GM12878 (cell line): ENCODE measurements around the gene PAX5. TPM values are rescaled to one million over a fixed set of nuclear protein-coding genes. Genes with fewer than 3 reads are reported as not detected.

ENCODE experiments used
- ATAC-seq: fragments of 200-7000 bp; cut with Tn5 transposase; 3 replicates; pipeline ENCODE4 v1.9.1; 2020; ENCODE audit warnings: mild to moderate bottlenecking, moderate library complexity
- BruUV-seq: library from RNA; stranded (reverse); fragments of 400-500 nt; replicated peaks from 2 replicates; lab custom pipeline; 2021; lab: Mats Ljungman, UMichigan
- CTCF ChIA-PET: fragments of 300-600 bp; sonication (Branson Sonifier 250); formaldehyde crosslinking; extraction: SDS; loops from one replicate; lab custom pipeline; 2021; ENCODE audit warnings: inconsistent platforms; lab: Yijun Ruan, JAX
- POLR2A ChIA-PET: fragments of 350-600 bp; formaldehyde crosslinking; extraction: SDS; loops from one replicate; lab custom pipeline; 2021; ENCODE audit warnings: inconsistent platforms; lab: Charles Lee
- RAD21 ChIA-PET: fragments of 300-600 bp; sonication (Branson Sonifier 250); formaldehyde crosslinking; loops from one replicate; lab custom pipeline; 2023; ENCODE audit warnings: antibody characterized with exemption; ENCODE audit not compliant: unreplicated experiment; lab: Charles Lee
- SMC1A ChIA-PET: fragments of 300-600 bp; sonication (Branson Sonifier 250); formaldehyde crosslinking; loops from one replicate; lab custom pipeline; 2023; ENCODE audit not compliant: unreplicated experiment, uncharacterized antibody; lab: Charles Lee
- DNase-seq: peaks from one replicate; pipeline ENCODE4 v3.0.0-alpha.2; 2011; ENCODE audit warnings: low read depth, low spot score
- FAIRE-seq: peaks from 3 replicates; lab custom pipeline; 2011; peaks lifted over from hg19 to GRCh38; lab: Jason Lieb, UNC
- H2AFZ ChIP-seq: 2 replicates; pipeline ENCODE4 v1.6.0; 2011; ENCODE audit warnings: low read depth, low read length, control low read depth; ENCODE audit not compliant: control insufficient read depth
- H3K27ac ChIP-seq: 2 replicates; pipeline ENCODE4 v1.5.1; 2011; ENCODE audit warnings: control low read depth; ENCODE audit not compliant: control insufficient read depth, insufficient read depth
- H3K27me3 ChIP-seq, 2 experiments: replicated peaks in 1 of 2; 2 replicates each; pipeline versions ENCODE4 v1.6.0 to v1.6.1; 2011; ENCODE audit warnings: low read length in 1 of 2; ENCODE audit not compliant: control insufficient read depth in 2 of 2, insufficient read depth in 2 of 2
- H3K36me3 ChIP-seq, 2 experiments: 2 replicates each; pipeline ENCODE4 v1.5.1; 2011; ENCODE audit warnings: low read length in 1 of 2; ENCODE audit not compliant: control insufficient read depth in 2 of 2, insufficient read depth in 2 of 2
- H3K4me1 ChIP-seq: 2 replicates; pipeline ENCODE4 v1.6.1; 2011; ENCODE audit warnings: mild to moderate bottlenecking, low read length, moderate library complexity, mixed read lengths; ENCODE audit not compliant: control insufficient read depth, insufficient read depth
- H3K4me2 ChIP-seq: 2 replicates; pipeline ENCODE4 v1.6.0; 2011; ENCODE audit warnings: control low read depth; ENCODE audit not compliant: control insufficient read depth, insufficient read depth
- H3K4me3 ChIP-seq: fragments of 200-600 bp; sonication (generic); 2 replicates; pipeline ENCODE4 v1.5.1; 2016
- H3K79me2 ChIP-seq: 2 replicates; pipeline ENCODE4 v1.6.0; 2011; ENCODE audit warnings: low read length; ENCODE audit not compliant: control insufficient read depth, insufficient read depth
- H3K9ac ChIP-seq: 2 replicates; pipeline ENCODE4 v1.8.0; 2011; ENCODE audit warnings: low read length, control low read depth, mixed read lengths; ENCODE audit not compliant: control insufficient read depth, insufficient read depth
- H3K9me3 ChIP-seq: replicated peaks from 3 replicates; pipeline ENCODE4 v1.5.1; 2011; ENCODE audit warnings: mild to moderate bottlenecking, low read length; ENCODE audit not compliant: control insufficient read depth, insufficient read depth
- H4K20me1 ChIP-seq: 2 replicates; pipeline ENCODE4 v1.6.0; 2011; ENCODE audit not compliant: control insufficient read depth, insufficient read depth
- CBFB ChIP-seq: IDR thresholded peaks from 2 replicates; pipeline ENCODE4 v1.6.1; 2016; ENCODE audit warnings: antibody characterized with exemption, low read depth
- CREB1 ChIP-seq: IDR thresholded peaks from 2 replicates; pipeline ENCODE4 v1.6.1; 2012; ENCODE audit warnings: low read depth, mild to moderate bottlenecking, inconsistent platforms
- EGR1 ChIP-seq, 2 experiments: IDR thresholded peaks; 1 replicate in 1 of 2; 2 replicates in 1 of 2; pipeline ENCODE4 v1.6.1; 2011 to 2012; ENCODE audit warnings: low read depth in 2 of 2, low read length in 2 of 2, borderline replicate concordance in 1 of 2, mild to moderate bottlenecking in 1 of 2, moderate library complexity in 1 of 2
- HDAC6 ChIP-seq: fragments of 200-600 bp; sonication (generic); IDR thresholded peaks from one replicate; pipeline ENCODE4 v1.8.0; 2017; ENCODE audit warnings: antibody characterized with exemption; ENCODE audit not compliant: unreplicated experiment
- NBN ChIP-seq: fragments of 450-650 bp; IDR thresholded peaks from 2 replicates; pipeline ENCODE4 v1.6.1; 2016
- NR2C1 ChIP-seq: fragments of 450-650 bp; IDR thresholded peaks from 2 replicates; pipeline ENCODE4 v1.6.1; 2017; ENCODE audit warnings: antibody characterized with exemption, mild to moderate bottlenecking, moderate library complexity
- RBBP5 ChIP-seq: fragments of 200-600 bp; sonication (generic); conservative IDR thresholded peaks from 2 replicates; pipeline ENCODE4 v1.6.1; 2016
- STAT1 ChIP-seq: fragments of 450-650 bp; conservative IDR thresholded peaks from 2 replicates; pipeline ENCODE4 v1.6.1; 2014; ENCODE audit warnings: antibody characterized with exemption, mild to moderate bottlenecking
- TARDBP ChIP-seq: IDR thresholded peaks from 2 replicates; pipeline ENCODE4 v1.6.1; 2016; ENCODE audit warnings: borderline replicate concordance
- TCF7 ChIP-seq: IDR thresholded peaks from 2 replicates; pipeline ENCODE4 v1.6.1; 2014; ENCODE audit warnings: antibody characterized with exemption, borderline replicate concordance
- ZSCAN29 ChIP-seq: fragments of 450-650 bp; IDR thresholded peaks from 2 replicates; pipeline ENCODE4 v1.6.1; 2017; ENCODE audit warnings: mild to moderate bottlenecking, moderate library complexity
- WGBS: methylation state at CpG from one replicate; pipeline ENCODE4 v1.1.6; 2016; ENCODE audit warnings: low lambda C conversion rate; ENCODE audit not compliant: insufficient replicate concordance, insufficient coverage; ENCODE audit errors: missing lambda C conversion rate; 5-methylcytosine and 5-hydroxymethylcytosine counted together
- in situ Hi-C: fragments of 300-500 bp; cut with MboI; formaldehyde crosslinking; loops from 9 replicates; pipeline ENCODE4 v1.14.3; 2018; ENCODE audit warnings: mixed read lengths
- intact Hi-C: fragments of 100-400 bp; cut with micrococcal nuclease; formaldehyde crosslinking; loops from one replicate; pipeline ENCODE4 v1.14.2; 2022; ENCODE audit not compliant: unreplicated experiment
- polyA plus RNA-seq, 11 experiments: library from polyadenylated mRNA; depleted of rRNA in 4 of 11; unstranded in 6 of 11; stranded (reverse) in 5 of 11; fragments of >200 nt; fragmentation: Nextera tagmentation in 4 of 11; fragmentation: Illumina TruSeq in 1 of 11; extraction: Ambion mirVana in 4 of 11; extraction: Trizol in 1 of 11; gene quantifications; 1 replicate in 1 of 11; 2 replicates in 10 of 11; pipeline versions ENCODE4 v1.2.1 to v1.2.3, GENCODE V29; 2011 to 2016; ENCODE audit warnings: inconsistent platforms in 2 of 11, missing spikeins in 2 of 11, low read depth in 1 of 11
- total RNA-seq, 4 experiments: library from RNA; depleted of rRNA in 3 of 4; stranded (reverse); fragments of >200 nt in 3 of 4; fragmentation: Illumina TruSeq in 1 of 4; extraction: Trizol in 1 of 4; gene quantifications; 2 replicates each; pipeline versions ENCODE4 v1.2.1 to v1.2.3, GENCODE V29; 2013 to 2021
- TF ChIP-seq, protein P1 (sequence below): fragments of 450-650 bp; IDR thresholded peaks from 2 replicates; pipeline ENCODE4 v1.6.1; 2017; ENCODE audit warnings: mild to moderate bottlenecking, moderate library complexity
- TF ChIP-seq, protein P2 (sequence below): fragments of 450-650 bp; IDR thresholded peaks from 2 replicates; pipeline ENCODE4 v1.6.1; 2018; ENCODE audit warnings: mild to moderate bottlenecking, low read depth, moderate library complexity; ENCODE audit not compliant: partially characterized antibody
- TF ChIP-seq, protein P3 (sequence below): fragments of 450-650 bp; conservative IDR thresholded peaks from 2 replicates; pipeline ENCODE4 v1.6.1; 2017; ENCODE audit warnings: mild to moderate bottlenecking, moderate library complexity

PAX5 gene
- total and polyA plus RNA-seq, 10 of the 15 experiments (the other 5 are each of a cell fraction or from before 2014, with no cell fraction given): 2.2 to 123 (median 31.9) TPM

DNA sequence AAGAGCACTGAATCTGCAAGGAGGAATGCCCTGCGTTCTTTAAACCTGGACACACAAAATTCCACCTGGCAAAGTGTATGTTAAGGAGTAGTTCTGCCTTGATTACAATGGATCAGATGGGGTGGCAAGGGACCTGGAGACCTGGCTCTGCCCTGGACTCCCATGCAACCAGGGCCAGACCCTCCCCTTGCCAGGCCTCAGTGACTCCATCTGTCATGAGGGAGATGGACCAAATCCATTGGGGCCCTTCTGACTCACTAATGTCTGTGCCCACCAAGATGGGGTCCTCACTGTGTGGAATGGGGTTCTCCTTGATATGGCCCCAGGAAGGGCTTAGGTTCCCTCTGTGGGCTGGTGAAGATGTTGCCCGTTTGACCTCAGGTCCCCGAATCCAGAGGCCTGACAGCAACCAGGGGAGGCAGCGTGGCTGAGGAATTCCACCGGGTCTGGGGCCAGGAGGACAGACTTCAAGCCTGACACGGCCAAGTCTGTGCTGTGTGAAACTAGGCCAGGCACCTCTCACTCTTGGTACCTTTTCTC lies 100.3 kb downstream of the PAX5 start:
- POLR2A ChIA-PET: no interaction called here
- in situ Hi-C loops: loop anchor here (25.0 kb wide), 1 partner anchor 1054 kb away; no protein-coding TSS in a partner anchor
- Histone ChIP-seq H3K79me2 (peaks cover 20% of the 10 kb centered on the region), H3K9me3 (peaks cover 7% of the 10 kb centered on the region; the same call in 2 of the 3 replicates), H3K4me1 (peaks cover 58% of the 10 kb centered on the region), H3K27me3 (no peaks in the 10 kb centered on the region), H3K9ac (no peak overlapping the region), H3K4me3 (no peak overlapping the region), H3K4me2 (no peak overlapping the region), H3K36me3 (peaks cover 31 to 47% of the 10 kb centered on the region in 2 experiments; a peak in 3 of 4 replicates), H2AFZ (no peak overlapping the region), H3K27ac (no peak overlapping the region), H4K20me1 (no peaks in the 10 kb centered on the region; the same call in 1 of the 2 replicates)
- no peak for FAIRE-seq
- RAD21 ChIA-PET: interaction anchor here (0.5 kb wide), 1 partner anchor 384 kb away, joined by 3 read pairs; no protein-coding TSS in a partner anchor
- no peak for DNase-seq
- no peak for ATAC-seq
- no peak for TF ChIP-seq TCF7
- TF ChIP-seq ZSCAN29: no peak
- no peak for TF ChIP-seq CBFB
- TF ChIP-seq EGR1 (IDR thresholded peaks at IDR 0.05; ENCODE audit: borderline replicate concordance in 1 of 2, low read depth in 2 of 2, low read length in 2 of 2): no peak
- no peak for TF ChIP-seq TARDBP
- TF ChIP-seq STAT1: no peak
- TF ChIP-seq, protein P1, sequence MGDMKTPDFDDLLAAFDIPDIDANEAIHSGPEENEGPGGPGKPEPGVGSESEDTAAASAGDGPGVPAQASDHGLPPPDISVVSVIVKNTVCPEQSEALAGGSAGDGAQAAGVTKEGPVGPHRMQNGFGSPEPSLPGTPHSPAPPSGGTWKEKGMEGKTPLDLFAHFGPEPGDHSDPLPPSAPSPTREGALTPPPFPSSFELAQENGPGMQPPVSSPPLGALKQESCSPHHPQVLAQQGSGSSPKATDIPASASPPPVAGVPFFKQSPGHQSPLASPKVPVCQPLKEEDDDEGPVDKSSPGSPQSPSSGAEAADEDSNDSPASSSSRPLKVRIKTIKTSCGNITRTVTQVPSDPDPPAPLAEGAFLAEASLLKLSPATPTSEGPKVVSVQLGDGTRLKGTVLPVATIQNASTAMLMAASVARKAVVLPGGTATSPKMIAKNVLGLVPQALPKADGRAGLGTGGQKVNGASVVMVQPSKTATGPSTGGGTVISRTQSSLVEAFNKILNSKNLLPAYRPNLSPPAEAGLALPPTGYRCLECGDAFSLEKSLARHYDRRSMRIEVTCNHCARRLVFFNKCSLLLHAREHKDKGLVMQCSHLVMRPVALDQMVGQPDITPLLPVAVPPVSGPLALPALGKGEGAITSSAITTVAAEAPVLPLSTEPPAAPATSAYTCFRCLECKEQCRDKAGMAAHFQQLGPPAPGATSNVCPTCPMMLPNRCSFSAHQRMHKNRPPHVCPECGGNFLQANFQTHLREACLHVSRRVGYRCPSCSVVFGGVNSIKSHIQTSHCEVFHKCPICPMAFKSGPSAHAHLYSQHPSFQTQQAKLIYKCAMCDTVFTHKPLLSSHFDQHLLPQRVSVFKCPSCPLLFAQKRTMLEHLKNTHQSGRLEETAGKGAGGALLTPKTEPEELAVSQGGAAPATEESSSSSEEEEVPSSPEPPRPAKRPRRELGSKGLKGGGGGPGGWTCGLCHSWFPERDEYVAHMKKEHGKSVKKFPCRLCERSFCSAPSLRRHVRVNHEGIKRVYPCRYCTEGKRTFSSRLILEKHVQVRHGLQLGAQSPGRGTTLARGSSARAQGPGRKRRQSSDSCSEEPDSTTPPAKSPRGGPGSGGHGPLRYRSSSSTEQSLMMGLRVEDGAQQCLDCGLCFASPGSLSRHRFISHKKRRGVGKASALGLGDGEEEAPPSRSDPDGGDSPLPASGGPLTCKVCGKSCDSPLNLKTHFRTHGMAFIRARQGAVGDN: no peak
- TF ChIP-seq NR2C1: no peak
- TF ChIP-seq, protein P2, sequence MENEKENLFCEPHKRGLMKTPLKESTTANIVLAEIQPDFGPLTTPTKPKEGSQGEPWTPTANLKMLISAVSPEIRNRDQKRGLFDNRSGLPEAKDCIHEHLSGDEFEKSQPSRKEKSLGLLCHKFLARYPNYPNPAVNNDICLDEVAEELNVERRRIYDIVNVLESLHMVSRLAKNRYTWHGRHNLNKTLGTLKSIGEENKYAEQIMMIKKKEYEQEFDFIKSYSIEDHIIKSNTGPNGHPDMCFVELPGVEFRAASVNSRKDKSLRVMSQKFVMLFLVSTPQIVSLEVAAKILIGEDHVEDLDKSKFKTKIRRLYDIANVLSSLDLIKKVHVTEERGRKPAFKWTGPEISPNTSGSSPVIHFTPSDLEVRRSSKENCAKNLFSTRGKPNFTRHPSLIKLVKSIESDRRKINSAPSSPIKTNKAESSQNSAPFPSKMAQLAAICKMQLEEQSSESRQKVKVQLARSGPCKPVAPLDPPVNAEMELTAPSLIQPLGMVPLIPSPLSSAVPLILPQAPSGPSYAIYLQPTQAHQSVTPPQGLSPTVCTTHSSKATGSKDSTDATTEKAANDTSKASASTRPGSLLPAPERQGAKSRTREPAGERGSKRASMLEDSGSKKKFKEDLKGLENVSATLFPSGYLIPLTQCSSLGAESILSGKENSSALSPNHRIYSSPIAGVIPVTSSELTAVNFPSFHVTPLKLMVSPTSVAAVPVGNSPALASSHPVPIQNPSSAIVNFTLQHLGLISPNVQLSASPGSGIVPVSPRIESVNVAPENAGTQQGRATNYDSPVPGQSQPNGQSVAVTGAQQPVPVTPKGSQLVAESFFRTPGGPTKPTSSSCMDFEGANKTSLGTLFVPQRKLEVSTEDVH: no peak
- TF ChIP-seq NBN: no peak
- TF ChIP-seq CREB1: no peak
- TF ChIP-seq HDAC6: no peak
- TF ChIP-seq, protein P3, sequence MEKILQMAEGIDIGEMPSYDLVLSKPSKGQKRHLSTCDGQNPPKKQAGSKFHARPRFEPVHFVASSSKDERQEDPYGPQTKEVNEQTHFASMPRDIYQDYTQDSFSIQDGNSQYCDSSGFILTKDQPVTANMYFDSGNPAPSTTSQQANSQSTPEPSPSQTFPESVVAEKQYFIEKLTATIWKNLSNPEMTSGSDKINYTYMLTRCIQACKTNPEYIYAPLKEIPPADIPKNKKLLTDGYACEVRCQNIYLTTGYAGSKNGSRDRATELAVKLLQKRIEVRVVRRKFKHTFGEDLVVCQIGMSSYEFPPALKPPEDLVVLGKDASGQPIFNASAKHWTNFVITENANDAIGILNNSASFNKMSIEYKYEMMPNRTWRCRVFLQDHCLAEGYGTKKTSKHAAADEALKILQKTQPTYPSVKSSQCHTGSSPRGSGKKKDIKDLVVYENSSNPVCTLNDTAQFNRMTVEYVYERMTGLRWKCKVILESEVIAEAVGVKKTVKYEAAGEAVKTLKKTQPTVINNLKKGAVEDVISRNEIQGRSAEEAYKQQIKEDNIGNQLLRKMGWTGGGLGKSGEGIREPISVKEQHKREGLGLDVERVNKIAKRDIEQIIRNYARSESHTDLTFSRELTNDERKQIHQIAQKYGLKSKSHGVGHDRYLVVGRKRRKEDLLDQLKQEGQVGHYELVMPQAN: no peak
- no peak for TF ChIP-seq RBBP5
- no TSS peak for BruUV-seq
- SMC1A ChIA-PET: no interaction called here
- 67% methylated on average over 6 of the region's 6 CpGs for WGBS
- CTCF ChIA-PET: no interaction called here
- intact Hi-C loops: no loop called here
